GM18907 (cell line): Measurements from ENCODE around the gene SOX1.

Source experiments
- ATAC-seq: cut with Tn5 transposase; IDR thresholded peaks from one replicate; pipeline ENCODE4 v1.9.1; 2021; ENCODE audit warnings: mild to moderate bottlenecking, moderate library complexity; ENCODE audit not compliant: unreplicated experiment

SOX1 gene

DNA sequence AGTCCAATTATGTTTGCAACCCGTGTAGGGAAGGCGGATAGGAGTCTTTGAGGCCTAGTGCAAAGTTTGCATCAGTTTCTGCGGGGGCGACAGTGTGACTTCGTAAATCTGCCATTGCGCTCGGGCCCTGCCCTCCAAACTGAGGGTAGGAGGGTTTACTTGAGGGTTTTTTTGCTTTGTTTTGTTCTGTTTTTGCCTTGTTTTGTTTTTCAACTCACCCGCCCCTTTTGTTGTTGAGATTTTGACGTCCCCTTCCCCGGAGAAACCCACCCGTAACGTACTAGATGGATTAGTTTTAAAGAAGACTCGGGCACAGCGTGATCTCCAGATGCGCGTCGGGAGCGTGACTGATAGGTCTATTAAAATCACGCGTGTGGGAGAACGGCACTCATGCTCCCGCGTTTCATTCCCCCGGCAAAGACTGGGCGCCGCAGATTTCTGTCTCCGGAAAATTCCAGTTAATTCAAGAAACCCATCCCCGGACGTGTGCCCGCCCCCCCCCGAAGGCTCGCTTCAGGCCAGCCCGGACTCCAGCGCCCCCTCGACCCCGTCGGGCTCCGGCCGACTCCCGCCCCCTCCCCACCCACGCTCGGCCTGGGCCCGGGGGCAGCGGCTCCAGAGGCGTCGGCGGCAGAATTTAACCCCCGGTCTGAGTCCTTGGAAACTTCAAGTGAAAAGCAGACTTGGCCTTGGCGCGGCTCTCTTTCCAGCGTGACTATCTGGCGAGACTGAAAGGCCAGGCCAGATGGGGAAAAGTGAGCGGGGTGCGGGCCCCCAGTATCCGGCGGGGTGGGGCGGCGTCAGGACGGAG lies 5.0 kb downstream of the SOX1 start:
- ATAC-seq: no peak

DNA sequence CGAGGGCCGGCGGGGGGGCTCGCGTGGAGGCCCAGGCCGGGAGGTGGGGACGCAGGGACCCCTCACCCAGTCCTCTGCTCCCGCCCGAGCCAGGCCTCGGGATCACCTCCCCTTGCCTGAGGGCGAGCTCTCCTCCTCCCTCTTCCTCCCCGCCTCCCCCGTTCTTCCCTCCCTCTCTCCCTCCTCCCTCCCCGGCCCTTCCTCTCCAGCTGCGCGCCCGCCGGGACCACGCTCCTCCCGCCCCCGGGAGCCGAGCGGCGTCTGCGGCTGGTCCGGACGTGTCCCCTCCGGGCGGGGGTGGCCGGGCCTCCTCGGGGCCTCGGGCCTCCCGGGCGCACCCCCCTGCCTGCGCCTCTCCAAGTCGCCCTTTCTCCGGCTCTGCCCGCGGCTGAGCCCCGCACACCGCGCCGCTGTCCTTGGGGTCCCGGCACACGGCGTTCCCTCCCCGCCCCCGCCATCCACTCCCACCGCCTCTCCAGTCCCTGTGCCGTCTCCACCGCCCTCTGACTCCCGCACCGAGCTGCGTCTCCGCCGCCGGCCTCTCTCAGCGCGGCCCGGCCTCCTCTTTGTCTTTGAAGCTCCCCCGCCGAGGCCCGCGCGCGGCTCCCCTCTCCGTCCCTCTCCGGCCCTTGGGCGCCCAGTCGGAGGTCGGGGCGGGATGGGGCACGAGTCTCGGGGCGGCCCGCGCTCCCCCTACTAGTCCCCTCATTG lies 5.7 kb downstream of the SOX1 start:
- no peak for ATAC-seq

DNA sequence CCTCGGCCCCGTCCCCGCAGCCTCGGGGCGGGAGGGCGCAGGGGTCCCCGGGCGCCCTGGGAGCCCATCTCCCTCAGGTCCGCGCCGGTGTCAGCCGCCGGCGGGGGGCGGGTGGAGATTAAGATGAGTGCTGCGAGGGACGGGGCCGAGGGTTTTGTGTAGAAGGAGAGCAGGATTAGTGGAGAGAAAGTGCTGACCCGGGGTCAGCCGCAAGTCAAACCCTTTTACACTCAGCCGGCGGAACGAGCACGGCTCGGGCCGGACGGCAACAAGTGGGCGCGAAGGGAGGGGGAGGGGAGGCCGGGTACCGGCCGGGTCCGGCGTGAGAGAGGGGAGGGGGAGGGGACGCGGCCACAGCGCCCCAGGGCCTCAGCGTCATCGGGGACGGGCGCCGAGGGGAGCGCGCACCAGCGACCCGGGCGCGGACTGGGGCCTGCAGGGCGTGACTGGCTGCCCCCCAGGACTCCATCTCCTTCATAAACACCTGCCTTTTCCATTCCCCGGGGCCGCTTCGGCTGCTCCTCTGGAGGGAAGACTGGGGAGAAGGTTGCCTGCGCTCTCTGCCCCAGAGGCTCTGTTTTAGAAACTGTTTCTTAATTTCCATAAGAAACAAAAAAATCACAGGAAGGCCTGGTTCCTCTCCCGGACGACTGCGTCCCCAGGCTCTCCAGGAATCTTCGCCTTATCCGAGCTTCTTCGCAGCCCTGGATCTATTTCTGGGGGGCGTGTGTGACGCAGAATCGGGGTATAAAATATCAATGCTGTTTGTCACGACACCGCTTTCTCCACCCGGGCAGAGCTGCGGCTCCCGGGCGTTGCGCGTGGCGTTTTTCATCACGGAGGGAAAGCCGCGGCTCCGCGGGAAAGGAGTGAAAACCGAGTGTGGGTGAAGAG lies 6.5 kb downstream of the SOX1 start:
- ATAC-seq: no peak

DNA sequence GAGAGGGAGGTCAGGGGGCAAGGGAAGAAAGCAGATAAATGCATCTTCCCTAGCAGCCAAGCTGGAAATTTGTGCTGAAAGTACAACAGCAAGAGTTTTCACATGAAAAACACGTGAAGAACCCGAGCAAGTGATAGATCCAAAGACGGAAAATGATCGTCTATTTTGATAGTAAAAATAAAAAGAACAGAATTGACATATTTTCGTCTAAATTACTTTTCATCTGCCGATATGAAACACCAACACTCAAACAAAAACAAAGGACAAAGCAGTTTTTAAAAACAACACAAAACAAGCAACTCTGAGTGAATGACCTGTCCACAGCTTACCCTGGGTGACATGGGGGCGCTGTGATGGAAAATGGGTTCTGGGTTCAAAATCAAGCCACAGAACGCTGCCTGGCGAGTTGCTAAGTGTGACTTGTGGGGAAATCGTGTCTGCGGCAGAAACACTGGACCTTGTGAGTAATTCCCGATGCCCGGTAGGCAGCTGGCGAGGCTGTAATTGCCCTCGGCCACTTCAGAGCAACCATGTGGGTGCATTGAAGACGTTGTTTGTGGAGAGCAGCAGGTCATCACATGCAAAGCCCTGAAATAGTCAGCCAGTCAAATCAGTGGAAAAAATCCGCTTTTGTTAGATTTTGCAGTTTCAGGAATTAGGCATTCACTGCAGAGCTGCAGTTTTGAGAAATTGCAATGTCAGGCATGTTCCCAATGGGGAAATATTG lies 7.4 kb downstream of the SOX1 start:
- no peak for ATAC-seq

DNA sequence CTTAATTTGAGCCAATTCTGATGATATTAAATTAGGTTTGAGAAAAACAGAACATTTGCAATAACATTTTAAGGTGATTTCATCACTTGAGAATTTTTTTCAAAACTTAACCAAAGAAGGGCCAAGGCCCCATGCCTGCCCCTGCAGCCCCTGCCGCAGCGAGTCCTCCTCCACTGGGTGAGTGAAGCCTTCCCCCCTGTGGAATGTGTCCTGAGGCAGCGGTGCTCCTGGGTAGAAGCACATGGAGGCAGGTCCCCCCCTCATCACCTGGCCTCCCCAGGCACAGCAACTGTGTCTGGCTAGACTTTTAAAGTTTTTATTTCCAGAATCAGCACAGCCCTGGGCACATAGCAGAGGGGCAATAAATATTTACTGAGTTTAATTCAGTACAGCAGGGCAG lies 10.8 kb downstream of the SOX1 start:
- no peak for ATAC-seq

DNA sequence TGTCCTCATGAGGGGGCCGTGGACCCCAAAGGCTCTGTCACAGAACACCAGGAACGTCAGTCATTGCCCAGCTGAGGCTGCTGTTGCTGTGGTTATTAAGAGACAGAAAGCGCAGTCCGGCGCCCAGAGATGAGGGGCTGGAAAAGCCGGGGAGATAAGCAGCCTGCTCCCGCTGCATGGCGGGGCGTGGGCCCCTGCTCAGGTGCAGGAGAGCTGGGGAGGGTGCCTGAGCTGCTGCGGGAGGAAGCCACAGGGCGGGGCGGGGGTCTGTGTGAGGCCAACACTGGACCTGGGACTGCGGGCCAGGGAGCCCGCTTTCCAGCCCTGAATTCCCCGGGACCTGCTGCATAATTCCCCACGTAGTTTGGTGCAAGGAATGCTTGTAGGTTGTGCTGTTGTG lies 11.3 kb downstream of the SOX1 start:
- ATAC-seq: no peak

DNA sequence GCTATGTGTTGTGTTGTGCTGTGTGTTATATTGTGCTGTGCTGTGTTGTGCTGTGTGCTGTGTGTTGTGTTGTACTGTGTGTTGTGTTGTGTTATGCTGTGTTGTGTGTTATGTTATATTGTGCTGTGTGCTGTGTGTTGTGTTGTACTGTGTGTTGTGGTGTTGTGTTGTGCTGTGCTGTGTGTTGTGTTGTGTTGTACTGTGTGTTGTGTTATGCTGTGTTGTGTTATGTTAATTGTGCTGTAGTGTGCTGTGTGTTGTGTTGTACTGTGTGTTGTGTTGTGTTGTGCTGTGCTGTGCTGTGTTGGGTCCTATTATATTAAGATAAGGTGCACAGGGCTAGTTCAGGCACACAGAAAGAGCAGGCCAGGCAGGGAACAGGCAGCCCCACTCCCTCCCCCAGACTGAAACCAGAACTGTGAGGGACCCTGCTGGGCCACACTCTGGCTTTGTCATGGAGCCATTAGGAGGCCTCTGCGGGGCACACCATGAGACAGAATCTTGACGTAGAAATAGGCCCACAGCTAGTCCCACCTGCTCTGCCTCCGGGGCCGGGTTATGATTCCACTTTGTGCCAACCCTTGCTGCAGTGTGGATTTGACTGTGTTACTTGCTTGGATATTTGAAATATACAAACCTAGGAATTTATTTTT lies 12.1 kb downstream of the SOX1 start:
- ATAC-seq: no peak

DNA sequence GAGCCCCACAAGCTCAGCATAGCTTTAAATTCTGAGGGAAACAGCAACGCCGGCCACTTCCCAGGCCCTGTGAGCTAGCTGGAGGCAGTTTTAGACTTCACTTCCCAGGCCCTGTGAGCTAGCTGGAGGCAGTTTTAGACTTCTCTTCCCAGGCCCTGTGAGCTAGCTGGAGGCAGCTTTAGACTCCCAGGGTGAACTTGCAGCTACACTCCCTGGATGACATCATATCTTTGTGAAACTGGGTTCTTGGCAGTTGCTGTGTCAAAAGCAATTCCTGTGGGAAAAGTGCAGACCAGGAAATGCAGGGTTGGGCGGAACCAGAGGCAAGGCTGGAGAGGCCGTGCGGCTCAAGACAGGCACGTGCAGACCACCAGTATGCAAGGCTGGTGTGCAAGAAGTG lies 12.7 kb downstream of the SOX1 start:
- no peak for ATAC-seq

DNA sequence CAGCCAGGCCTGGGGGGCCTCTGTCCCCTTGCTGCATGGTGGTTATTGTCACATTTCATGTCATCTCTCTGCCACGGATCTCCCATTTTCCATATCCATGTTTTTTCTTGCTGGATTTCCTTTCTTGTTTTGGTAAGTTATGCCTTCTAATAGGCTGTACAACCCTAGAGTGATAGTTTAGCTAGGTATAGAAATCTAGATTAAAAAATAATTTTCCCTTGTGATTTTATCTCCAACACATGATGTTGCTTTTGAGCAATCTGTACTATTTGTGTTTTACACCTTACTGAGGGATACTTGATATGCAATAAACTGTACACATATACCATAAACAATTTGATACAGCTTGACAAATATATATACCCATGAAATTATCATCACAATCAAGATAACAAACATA lies 17.0 kb downstream of the SOX1 start:
- no peak for ATAC-seq

DNA sequence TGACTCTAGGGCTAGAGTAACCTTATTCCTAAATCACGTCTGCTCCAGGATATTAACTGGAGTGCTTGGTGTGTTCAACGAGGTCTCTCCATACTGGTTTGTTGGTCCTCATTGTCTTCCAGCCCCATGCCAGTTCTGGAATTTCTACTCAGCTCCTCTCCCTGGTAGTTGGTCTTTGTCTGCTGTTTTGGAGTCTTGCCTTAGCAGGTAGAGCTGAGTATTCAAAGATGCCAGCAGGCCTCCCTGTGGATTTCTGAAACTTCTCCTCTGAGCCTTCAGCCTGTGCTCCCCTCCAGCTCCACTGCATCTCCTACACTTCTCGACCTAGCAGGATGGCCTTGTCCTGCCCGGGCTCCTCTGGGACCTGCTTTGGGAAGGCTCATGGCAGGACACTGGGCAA lies 25.5 kb downstream of the SOX1 start:
- ATAC-seq: no peak

DNA sequence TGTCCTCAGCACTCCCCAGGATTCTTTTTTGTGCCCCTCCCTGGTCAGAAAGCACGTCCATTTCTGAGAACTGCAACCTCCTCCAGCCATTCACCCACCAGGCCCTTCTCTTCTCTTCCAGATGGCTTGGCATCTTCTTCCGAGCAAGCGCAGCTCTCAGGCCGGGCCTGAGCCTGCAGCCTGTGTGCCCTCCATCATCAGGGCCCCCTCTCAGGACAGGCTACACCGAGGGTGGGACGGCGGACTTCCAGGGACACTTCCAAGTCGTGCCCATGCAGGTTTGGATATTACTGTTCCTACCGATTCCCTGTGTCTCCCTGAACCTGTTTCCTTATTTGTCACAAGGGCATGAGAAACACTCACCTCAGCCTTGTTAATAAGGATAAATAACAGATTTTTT lies 28.4 kb downstream of the SOX1 start:
- ATAC-seq: no peak

DNA sequence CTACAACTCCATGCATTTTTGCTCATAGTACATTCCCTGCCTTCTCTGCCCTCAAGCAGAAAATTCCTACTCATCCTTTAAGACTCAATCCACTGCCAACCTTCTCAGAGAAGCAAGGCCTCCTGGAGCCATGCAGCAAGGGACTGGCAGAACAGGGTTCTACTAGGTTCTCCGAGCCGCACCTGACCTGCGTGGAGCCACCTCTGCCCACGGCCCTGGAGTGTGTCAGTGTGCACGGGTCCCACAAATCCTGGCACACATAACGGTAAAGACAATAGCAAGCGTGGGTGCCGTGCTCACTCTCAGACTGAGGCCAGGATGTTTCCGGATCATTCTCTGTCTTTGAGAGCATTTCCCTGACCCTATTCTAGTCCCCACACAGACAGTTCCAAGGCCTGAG lies 30.0 kb downstream of the SOX1 start:
- ATAC-seq: no peak

DNA sequence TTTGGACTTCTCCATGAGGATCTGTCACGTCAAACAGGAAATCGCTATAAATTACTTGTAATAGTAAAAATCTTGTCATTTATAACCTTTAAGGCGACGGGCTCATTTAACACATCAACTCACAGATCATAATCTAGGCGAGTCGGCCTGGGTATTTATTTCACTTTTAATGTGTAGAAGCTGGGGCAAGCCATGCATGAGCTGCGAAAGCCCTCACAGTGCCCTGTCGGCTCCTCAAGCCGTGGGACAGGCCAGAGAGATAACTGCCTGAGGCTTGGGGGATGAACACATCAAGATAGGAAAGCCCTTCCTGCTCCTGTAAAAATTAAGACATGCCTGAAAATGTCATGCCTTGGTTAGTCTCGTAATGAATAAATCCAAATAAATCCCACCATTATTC lies 30.8 kb downstream of the SOX1 start:
- no peak for ATAC-seq

DNA sequence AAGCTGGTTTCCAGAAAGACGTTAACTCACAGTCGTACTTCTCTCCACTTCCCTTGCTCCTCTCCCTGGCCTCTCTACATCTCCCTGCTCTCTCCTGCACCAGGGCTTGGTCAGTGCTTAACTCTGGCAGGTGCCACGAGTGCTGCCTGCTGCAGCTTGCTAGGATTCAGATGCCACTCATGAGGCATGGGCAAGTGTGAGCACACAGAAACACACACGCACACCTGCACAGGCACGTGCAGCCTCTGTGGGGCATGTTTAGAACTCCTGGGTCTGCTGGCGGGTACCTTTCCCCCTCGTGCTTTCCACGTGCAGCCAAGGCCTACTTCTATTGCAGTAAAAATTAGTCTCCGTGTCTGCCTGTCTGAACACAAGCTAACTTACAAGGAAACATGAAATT lies 31.8 kb downstream of the SOX1 start:
- ATAC-seq: no peak

DNA sequence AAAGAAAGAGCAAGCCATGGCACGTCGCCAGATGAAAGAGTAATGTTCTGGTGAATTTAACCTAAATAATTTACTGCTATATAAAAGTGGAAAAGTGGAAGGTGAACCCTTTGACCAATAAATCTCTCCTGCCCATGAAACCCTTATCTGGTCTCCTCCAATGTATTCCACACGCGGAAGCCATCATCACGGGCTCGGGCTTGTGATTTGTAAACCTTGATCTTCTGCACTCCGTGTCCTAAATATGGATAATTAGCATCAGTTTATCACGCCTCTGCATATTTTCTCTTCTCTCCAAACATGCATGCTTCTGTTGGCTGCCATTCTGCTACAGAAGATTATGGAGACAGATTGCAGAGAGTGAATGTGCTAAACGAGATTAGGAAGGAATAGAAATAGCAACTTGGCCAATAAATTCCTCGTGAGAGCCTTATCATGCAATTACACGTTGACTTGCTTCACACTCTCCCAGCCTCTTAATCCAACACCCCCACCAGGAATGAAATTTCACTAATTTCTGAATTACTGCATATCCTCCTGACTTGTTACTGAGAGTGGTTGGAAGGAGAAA lies 34.5 kb downstream of the SOX1 start:
- ATAC-seq: no peak

DNA sequence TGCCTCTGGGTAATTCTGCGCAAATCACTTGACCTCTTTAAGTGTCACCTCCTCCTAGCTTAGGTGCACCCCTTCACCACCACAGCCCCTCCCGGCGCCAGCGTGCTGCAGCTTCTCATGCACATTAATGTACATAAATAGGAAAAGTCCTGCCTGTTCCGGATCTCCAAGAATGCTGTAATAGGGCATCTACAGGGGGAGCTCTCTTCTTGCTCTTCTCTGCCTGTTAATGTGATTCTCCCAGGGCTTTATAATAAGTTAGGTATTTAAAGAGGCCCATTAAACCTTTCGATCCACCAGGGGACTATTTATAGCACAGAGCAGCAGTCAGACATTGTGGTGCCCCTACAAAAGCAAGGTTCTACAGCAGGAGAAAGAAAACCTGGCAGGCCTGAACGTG lies 35.3 kb downstream of the SOX1 start:
- no peak for ATAC-seq

DNA sequence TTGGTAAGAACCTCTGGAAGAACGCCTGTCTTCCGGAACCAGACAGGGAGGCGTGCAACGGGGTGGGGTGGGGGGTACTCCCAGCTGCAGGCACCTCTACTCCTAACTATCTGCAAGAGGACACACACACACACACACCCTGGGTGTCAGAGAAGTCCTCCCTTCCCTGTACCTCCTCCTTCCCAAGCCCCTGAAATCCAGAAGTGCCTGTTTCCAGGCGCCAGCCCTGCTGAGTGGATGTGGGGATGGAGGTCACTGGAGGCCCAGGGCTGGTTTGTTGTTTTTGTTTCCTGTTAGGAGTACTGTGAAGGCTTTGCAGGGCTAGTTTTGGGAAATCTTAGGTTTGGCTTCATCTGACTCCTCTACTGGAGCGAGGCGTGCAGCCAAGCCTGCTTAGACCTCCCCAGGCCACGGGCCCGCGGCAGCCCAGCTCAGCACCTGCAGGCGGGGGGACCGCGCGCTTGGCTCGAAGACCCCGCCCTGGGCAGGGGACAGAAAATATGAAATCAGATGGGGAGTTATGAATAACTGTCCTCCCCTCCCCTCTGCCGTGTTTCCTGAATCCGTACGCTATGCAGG lies 36.4 kb downstream of the SOX1 start:
- no peak for ATAC-seq

DNA sequence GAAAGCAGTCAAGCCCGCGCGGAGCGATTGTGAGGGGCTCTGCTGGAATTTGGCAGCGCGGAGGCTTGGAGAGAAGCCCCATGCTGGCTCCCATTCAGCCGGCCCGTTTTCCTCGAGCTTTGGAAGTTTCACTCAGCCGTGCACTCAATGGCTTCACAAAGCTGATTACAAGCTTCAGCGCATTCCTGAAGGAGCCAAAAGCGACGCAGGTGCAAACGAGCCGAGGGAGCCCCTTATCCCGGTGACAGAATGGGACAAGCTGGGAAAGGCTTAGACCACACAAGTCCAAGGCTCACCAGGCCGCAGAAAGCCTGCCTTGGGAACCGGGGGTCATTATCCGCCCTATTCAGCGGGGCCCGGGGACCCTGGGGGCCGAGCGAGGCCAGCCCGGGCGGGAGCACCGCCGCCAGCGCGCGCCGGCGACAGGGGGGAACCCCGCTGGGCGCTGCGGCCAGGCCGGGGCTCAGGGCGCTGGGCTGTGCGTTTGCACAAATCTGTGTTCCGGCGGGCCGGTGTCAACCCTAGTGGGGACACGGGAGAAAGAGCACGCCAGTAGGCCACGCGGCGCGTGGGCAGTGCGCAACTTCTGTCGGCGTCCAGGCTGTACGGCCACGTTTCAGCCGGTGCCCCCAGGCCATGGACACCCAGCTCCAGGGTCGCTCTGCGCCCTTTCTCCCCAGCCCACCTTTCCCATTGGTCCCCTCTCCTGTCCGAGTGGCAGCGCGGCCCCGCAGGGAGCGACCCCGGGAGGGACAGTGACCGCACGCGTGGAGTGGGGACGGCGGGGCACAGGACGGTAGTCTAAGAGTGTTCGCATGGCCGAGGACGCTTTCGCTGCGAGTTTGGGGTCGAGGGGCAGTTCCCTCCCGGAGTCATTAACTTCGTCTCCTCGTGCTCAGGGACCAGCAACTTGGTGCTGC lies 37.3 kb downstream of the SOX1 start:
- no peak for ATAC-seq

DNA sequence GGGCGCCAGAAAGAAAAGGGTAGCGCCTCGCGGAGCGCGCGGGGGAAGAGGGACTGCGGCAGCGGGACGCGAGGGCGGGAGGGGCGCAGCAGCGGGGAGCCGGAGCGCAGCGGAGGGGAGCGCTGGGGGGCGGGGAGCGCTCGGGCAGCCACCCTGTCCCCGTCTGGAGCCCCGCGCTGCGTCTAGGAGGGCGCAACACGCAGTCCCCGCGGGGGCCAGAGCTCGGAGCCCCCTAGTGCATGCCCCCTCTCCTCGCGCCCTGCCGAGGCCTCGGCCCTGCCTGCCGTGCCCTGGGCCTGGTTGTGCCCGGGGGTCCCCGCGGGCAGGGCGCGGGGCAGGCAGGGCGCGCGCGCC lies 37.9 kb downstream of the SOX1 start:
- ATAC-seq: no peak
